Glutamatergic neuron (in vitro differentiated cells): Measurements from ENCODE around the gene KLK15. TPM values are rescaled to one million over a fixed set of nuclear protein-coding genes. Genes with fewer than 3 reads are reported as not detected.

Experiments used
- DNase-seq: peaks from one replicate; pipeline ENCODE4 v3.0.0; 2022
- H3K27ac Mint-ChIP-seq: one replicate; pipeline ENCODE4 v1.8.0; 2020; ENCODE audit warnings: mild to moderate bottlenecking, mixed read lengths, inconsistent platforms; ENCODE audit not compliant: unreplicated experiment
- H3K27me3 Mint-ChIP-seq: one replicate; pipeline ENCODE4 v1.8.0; 2020; ENCODE audit warnings: mild to moderate bottlenecking, moderate library complexity, mixed read lengths, inconsistent platforms; ENCODE audit not compliant: unreplicated experiment
- H3K36me3 Mint-ChIP-seq: one replicate; pipeline ENCODE4 v1.8.0; 2020; ENCODE audit warnings: mild to moderate bottlenecking, mixed read lengths, inconsistent platforms; ENCODE audit not compliant: unreplicated experiment
- H3K4me1 Mint-ChIP-seq: one replicate; pipeline ENCODE4 v1.8.0; 2020; ENCODE audit warnings: mild to moderate bottlenecking, low read depth, mixed read lengths, inconsistent platforms; ENCODE audit not compliant: unreplicated experiment
- H3K4me3 Mint-ChIP-seq: one replicate; pipeline ENCODE4 v1.8.0; 2020; ENCODE audit warnings: mild to moderate bottlenecking, mixed read lengths, inconsistent platforms; ENCODE audit not compliant: unreplicated experiment
- H3K9me3 Mint-ChIP-seq: one replicate; pipeline ENCODE4 v1.8.0; 2020; ENCODE audit warnings: mild to moderate bottlenecking, moderate library complexity, mixed read lengths, inconsistent platforms; ENCODE audit not compliant: unreplicated experiment
- CTCF ChIP-seq: fragments of 200-600 bp; sonication (generic); IDR thresholded peaks from one replicate; pipeline ENCODE4 v1.5.0; 2021; ENCODE audit not compliant: partially characterized antibody, unreplicated experiment
- total RNA-seq: library from RNA; stranded (reverse); fragmentation: NEBNext Ultra II Directional; extraction: Animal tissue kit (Norgen Biotek cat#: 25700); gene quantifications from one replicate; pipeline ENCODE4 v1.2.1, GENCODE V29; 2021; ENCODE audit not compliant: unreplicated experiment

KLK15 gene
- total RNA-seq, 1 donor from 2014 or later, result not detected

- Mint-ChIP-seq H3K27ac (no peak overlapping the region), H3K36me3 (peaks cover 7% of the 10 kb centered on the region), H3K9me3 (peaks cover 7% of the 10 kb centered on the region), H3K4me3 (no peak overlapping the region), H3K4me1 (no peaks in the 10 kb centered on the region), H3K27me3 (peaks cover 3% of the 10 kb centered on the region)
- no peak for DNase-seq
- TF ChIP-seq CTCF, result no peak
These were observed 40.8 kb downstream of the KLK15 start for GRCh38 chr19:50792272-50793250.

GRCh38 chr19:50791594-50792271 is 41.6 kb downstream of the KLK15 start:
- no peak for TF ChIP-seq CTCF
- peaks cover 7% of the 10 kb centered on the region for H3K36me3 Mint-ChIP-seq
- DNase-seq, result no peak
- H3K27me3 Mint-ChIP-seq, result peaks cover 3% of the 10 kb centered on the region
- no peak overlapping the region for H3K4me3 Mint-ChIP-seq
- H3K4me1 Mint-ChIP-seq, result no peaks in the 10 kb centered on the region
- no peak overlapping the region for H3K27ac Mint-ChIP-seq
- H3K9me3 Mint-ChIP-seq, result peaks cover 7% of the 10 kb centered on the region

- Mint-ChIP-seq H3K4me1 (no peaks in the 10 kb centered on the region), H3K4me3 (no peak overlapping the region), H3K27ac (peak overlapping the region; percentile 14), H3K9me3 (peaks cover 7% of the 10 kb centered on the region), H3K27me3 (peaks cover 3% of the 10 kb centered on the region), H3K36me3 (peaks cover 7% of the 10 kb centered on the region)
- DNase-seq, result no peak
- TF ChIP-seq CTCF, result no peak
These were observed 42.4 kb downstream of the KLK15 start for GRCh38 chr19:50790922-50791467.

- no peak for DNase-seq
- no peak for TF ChIP-seq CTCF
- Mint-ChIP-seq H3K4me1 (no peaks in the 10 kb centered on the region), H3K9me3 (peaks cover 7% of the 10 kb centered on the region), H3K4me3 (no peak within 1 kb of the TSS), H3K27me3 (peaks cover 3% of the 10 kb centered on the region), H3K27ac (peak within 1 kb of the TSS; percentile 14), H3K36me3 (peaks cover 7% of the 10 kb centered on the region)
These were observed 43.0 kb downstream of the KLK15 start, which contains the start of gene ACP4 for GRCh38 chr19:50790396-50790795. TSS of gene ACP4 (plus strand) at chr19:50790415. CDS start at chr19:50790415, 0 bp downstream.
